ENCODE results near the gene WDR45. TPM values are rescaled to one million over a fixed set of nuclear protein-coding genes. Genes with fewer than 3 reads are reported as not detected.

Gene WDR45
- total RNA-seq, 1 donor from 2014 or later: 63.2 TPM

DNA sequence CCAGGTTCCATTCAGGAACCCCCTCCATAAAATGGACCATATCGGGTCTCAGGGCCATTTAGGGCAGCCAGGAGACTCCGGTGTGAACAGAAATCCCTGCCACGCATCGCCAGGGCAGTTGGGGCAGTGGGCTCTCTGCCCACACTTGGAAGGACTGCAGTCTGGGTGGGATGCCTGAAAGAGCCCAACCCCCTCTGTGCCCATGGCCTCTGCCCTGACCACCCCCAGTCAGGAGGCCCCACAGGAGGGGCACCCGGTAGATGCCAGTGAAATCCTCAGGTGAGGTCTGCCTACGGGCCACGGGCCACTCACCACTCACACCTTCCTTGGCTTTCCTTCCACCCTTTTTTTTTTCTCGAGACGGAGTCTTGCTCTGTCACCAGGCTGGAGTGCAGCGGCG is 10.6 kb downstream of the WDR45 start:
- intact Hi-C loops (cut with DNase I): no loop called here
- Histone ChIP-seq H3K4me1 (no peaks in the 10 kb centered on the region), H3K36me3 (no peaks in the 10 kb centered on the region), H3K4me3 (no peak overlapping the region), H3K27me3 (no peaks in the 10 kb centered on the region), H3K27ac (no peak overlapping the region), H3K9me3 (no peaks in the 10 kb centered on the region)
- ATAC-seq (no peak), DNase-seq (no peak)
- no peak for TF ChIP-seq CTCF (IDR thresholded peaks at IDR 0.05)

- Histone ChIP-seq H3K27ac (no peak overlapping the region), H3K4me3 (no peak overlapping the region), H3K36me3 (no peaks in the 10 kb centered on the region), H3K27me3 (no peaks in the 10 kb centered on the region), H3K9me3 (no peaks in the 10 kb centered on the region), H3K4me1 (no peaks in the 10 kb centered on the region)
- ATAC-seq (no peak), DNase-seq (no peak)
- intact Hi-C loops (cut with DNase I): no loop called here
- no peak for TF ChIP-seq CTCF (IDR thresholded peaks at IDR 0.05)
Observed at GRCh38 chrX:49067285-49068120, 12.2 kb downstream of the WDR45 start.

- no peaks in the 10 kb centered on the region for H3K36me3 ChIP-seq
- no peak for DNase-seq
- intact Hi-C loops (cut with DNase I): no loop called here
Observed at GRCh38 chrX:49066690-49067089, 13.0 kb downstream of the WDR45 start.

DNA sequence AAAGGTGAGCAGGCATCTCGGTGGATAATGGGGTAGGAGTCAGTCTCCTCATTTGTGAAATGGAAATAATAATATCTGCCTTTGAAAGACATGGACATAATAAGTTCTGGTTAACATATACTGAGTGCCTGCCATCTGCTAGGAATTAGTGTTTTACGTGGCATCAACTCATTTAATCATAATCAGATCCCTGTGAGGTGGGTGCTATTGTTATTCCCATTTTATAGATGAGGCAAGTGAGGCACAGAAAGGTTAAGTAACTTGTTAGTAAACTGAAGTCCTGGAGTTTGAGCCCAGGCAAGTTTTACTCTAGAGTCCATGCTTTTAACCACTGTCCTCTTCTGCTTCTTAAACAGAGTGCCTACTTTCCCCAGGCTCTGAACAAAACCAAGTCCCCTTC is 13.4 kb downstream of the WDR45 start:
- intact Hi-C loops (cut with DNase I): no loop called here
- no peak for TF ChIP-seq CTCF (IDR thresholded peaks at IDR 0.05)
- DNase-seq (no peak), ATAC-seq (no peak)
- Histone ChIP-seq H3K27ac (no peak overlapping the region), H3K36me3 (no peaks in the 10 kb centered on the region), H3K4me1 (no peaks in the 10 kb centered on the region), H3K27me3 (no peaks in the 10 kb centered on the region), H3K4me3 (no peak overlapping the region), H3K9me3 (no peaks in the 10 kb centered on the region)

More at GRCh38 chrX:49066690-49067089, 13.0 kb downstream of the WDR45 start:
- Histone ChIP-seq H3K27me3 (no peaks in the 10 kb centered on the region), H3K9me3 (no peaks in the 10 kb centered on the region), H3K27ac (no peak overlapping the region), H3K4me3 (no peak overlapping the region), H3K4me1 (no peaks in the 10 kb centered on the region)
- TF ChIP-seq CTCF (IDR thresholded peaks at IDR 0.05): no peak
- no peak for ATAC-seq

- Histone ChIP-seq H3K4me1 (no peaks in the 10 kb centered on the region), H3K9me3 (no peaks in the 10 kb centered on the region), H3K27ac (no peak overlapping the region), H3K27me3 (no peaks in the 10 kb centered on the region), H3K36me3 (no peaks in the 10 kb centered on the region), H3K4me3 (no peak overlapping the region)
- ATAC-seq (no peak), DNase-seq (no peak)
- TF ChIP-seq CTCF (IDR thresholded peaks at IDR 0.05): no peak
- intact Hi-C loops (cut with DNase I): no loop called here
Observed at GRCh38 chrX:49064735-49065134, 15.0 kb downstream of the WDR45 start.

All from upper lobe of right lung (tissue), 1 donor.